ENCODE measurements around the gene SLC9A6.

Gene SLC9A6

DNA sequence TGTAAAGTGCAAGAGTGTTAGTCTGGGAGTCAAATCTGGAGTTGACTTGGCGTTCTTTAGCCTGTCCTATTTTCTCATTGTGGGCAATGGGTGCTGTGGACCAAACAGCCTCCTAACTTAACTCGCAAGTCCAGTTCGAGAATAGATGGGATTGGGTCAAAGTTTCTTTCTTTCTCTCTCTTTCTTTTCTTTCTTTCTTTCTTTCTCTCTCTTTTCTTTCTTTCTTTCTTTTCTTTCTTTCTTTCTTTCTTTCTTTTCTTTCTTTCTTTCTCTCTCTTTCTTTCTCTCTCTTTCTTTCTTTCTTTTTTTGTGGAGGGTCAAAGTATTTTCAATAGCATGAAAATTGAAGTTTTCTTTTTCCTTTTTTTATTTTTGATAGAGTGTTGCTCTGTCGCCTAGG is 3.0 kb downstream of the SLC9A6 start:
- Histone ChIP-seq H3K27me3 (ENCODE audit: low read depth) (no peaks in the 10 kb centered on the region), H3K4me3 (no peak overlapping the region), H3K36me3 (replicated peaks) (no peaks in the 10 kb centered on the region), H3K9me3 (no peaks in the 10 kb centered on the region), H3K4me1 (peaks cover 24% of the 10 kb centered on the region)
- no peak for DNase-seq (ENCODE audit: low spot score in 2 of 2)
- in situ Hi-C loops (cut with MboI; ENCODE audit: low sequenced_read_pairs), result no loop called here

DNA sequence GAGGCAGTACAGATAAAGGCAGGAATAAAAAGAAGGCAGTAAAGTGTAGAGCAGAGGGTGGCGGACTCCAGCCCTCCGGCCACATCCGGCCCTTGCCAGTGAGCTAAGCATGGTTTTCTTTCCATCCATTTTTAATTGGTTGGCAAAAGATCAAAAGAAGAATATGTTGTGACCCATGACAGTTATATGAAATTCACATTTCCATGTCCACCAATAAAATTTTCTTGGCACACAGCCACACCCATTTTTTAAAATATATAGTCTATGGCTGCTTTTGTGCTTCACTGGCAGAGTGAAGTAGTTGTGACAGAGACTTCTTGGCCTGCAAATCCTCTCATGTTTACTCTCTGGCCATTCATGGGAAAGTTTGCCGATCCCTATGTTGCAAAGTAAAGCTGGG is 29.8 kb downstream of the SLC9A6 start:
- no peaks in the 10 kb centered on the region for H3K4me1 ChIP-seq
- H3K4me3 ChIP-seq, result no peak overlapping the region
- DNase-seq (ENCODE audit: low spot score in 2 of 2), result no peak
- H3K27me3 ChIP-seq (ENCODE audit: low read depth), result no peaks in the 10 kb centered on the region
- H3K9me3 ChIP-seq, result no peaks in the 10 kb centered on the region
- H3K36me3 ChIP-seq (replicated peaks), result peaks cover 10% of the 10 kb centered on the region
- in situ Hi-C loops (cut with MboI; ENCODE audit: low sequenced_read_pairs), result no loop called here

DNA sequence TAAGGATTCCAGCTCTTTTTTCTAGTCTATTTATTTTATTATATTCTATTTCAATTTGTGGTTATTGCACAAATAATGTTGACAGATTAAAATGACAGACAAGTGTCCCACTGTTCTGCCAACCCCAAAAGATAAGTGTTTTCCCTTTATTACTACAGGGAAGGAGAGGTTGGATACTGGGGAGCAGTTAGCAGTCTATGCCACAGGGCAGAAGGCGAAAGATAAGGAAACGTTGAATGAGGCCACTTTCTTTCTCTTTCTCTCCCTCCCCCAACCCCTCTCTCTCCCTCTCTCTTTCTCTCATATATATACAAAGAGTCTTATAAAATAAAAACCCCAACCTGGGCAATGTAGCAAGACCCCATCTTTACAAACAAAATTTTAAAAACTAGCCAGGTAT is 31.6 kb downstream of the SLC9A6 start:
- Histone ChIP-seq H3K36me3 (replicated peaks) (0 out of 2 replicates have a peak, but pooled peaks cover 7% of the 10 kb centered on the region), H3K9me3 (no peaks in the 10 kb centered on the region), H3K4me1 (no peaks in the 10 kb centered on the region), H3K4me3 (no peak overlapping the region), H3K27me3 (ENCODE audit: low read depth) (no peaks in the 10 kb centered on the region)
- in situ Hi-C loops (cut with MboI; ENCODE audit: low sequenced_read_pairs), result no loop called here
- DNase-seq (ENCODE audit: low spot score in 2 of 2), result no peak

DNA sequence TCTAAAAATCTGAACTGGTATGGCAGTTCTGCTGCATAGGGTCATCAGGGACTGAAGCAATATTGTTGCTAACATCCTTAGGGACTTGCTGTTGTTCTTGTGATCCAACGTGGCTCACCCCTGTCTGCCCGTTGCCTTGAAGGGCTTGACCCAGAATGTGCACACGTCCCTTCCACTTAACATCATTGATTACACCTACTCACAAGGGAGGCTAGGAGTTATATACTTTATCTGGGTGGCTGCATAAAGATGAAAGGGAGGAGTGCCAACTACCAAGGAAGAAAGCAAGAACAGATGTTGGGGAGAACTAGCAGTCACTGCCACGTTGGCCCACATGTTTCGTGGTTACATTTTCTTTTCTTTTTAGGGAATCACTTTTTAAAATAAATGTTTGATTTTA is 34.0 kb downstream of the SLC9A6 start:
- DNase-seq (ENCODE audit: low spot score in 2 of 2), result no peak
- in situ Hi-C loops (cut with MboI; ENCODE audit: low sequenced_read_pairs), result no loop called here
- Histone ChIP-seq H3K9me3 (no peaks in the 10 kb centered on the region), H3K36me3 (replicated peaks) (peaks cover 16% of the 10 kb centered on the region), H3K4me3 (no peak overlapping the region), H3K27me3 (ENCODE audit: low read depth) (no peaks in the 10 kb centered on the region), H3K4me1 (no peaks in the 10 kb centered on the region)

DNA sequence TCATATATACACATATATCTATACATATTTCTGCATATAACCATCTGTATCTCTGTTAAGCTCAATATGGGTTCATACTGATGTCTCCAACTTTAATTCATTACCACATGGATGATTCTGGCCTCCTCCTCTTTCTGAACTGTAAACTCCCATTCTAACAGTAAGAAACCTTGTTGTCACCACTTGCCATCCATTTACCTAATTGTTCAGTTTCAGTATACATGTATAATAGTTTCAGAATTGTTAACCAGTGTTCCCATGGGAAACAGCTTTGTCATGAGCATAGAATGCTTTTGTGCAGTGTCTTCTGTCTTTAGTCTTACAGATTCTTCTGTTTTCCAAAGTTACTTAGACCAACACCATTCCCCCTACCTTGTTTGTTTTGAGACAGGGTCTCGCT is 35.9 kb downstream of the SLC9A6 start:
- Histone ChIP-seq H3K36me3 (replicated peaks) (peaks cover 22% of the 10 kb centered on the region), H3K27me3 (ENCODE audit: low read depth) (no peaks in the 10 kb centered on the region), H3K4me3 (no peak overlapping the region), H3K4me1 (no peaks in the 10 kb centered on the region), H3K9me3 (no peaks in the 10 kb centered on the region)
- no peak for DNase-seq (ENCODE audit: low spot score in 2 of 2)
- in situ Hi-C loops (cut with MboI; ENCODE audit: low sequenced_read_pairs), result no loop called here

DNA sequence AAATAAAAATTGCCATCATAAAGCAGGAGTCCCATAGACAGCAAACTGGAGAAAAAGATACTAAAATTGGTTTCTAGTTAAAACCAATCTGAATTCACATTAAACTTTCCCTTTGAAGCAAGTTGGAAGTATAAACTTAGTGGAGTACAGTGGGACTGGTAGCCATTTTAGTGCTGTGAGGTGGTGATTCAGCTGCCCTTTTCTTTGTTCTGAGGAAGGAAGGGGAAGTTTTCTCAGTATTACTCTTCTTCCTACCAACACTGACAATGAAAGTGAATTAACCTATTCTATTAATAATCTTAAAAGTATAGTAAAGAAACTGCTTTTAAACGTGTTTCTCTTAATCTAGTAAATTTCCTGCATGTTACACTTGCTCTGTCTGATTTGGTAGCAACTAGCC is 36.7 kb downstream of the SLC9A6 start:
- in situ Hi-C loops (cut with MboI; ENCODE audit: low sequenced_read_pairs), result no loop called here
- H3K27me3 ChIP-seq (ENCODE audit: low read depth), result no peaks in the 10 kb centered on the region
- peaks cover 22% of the 10 kb centered on the region for H3K36me3 ChIP-seq (replicated peaks)
- no peak overlapping the region for H3K4me3 ChIP-seq
- H3K9me3 ChIP-seq, result no peaks in the 10 kb centered on the region
- no peaks in the 10 kb centered on the region for H3K4me1 ChIP-seq
- DNase-seq (ENCODE audit: low spot score in 2 of 2), result no peak

DNA sequence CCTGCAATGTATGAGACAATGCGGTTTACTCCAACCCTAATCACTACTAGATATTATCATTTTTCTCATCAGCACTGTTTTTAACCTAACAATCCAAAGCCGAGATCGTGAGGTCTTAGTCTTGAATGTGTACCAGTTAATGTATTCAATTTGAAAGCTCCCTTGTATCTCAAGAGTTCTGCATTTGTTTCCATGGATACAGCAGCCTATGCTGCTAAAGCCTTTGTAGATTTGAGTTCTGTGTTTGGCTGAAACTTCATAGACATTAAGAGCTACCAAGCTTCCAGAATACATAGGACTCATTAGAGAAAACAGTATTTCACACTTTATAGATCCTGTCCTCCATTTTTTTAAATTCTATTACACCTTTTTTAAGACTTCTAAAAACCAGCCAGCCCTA is 39.9 kb downstream of the SLC9A6 start:
- no peak overlapping the region for H3K4me3 ChIP-seq
- H3K27me3 ChIP-seq (ENCODE audit: low read depth), result no peaks in the 10 kb centered on the region
- no peaks in the 10 kb centered on the region for H3K4me1 ChIP-seq
- no peaks in the 10 kb centered on the region for H3K9me3 ChIP-seq
- in situ Hi-C loops (cut with MboI; ENCODE audit: low sequenced_read_pairs), result loop anchor here (25.0 kb wide), 2 partner anchors 187 to 662 kb away; no protein-coding TSS in a partner anchor
- no peak for DNase-seq (ENCODE audit: low spot score in 2 of 2)
- H3K36me3 ChIP-seq (replicated peaks), result peaks cover 22% of the 10 kb centered on the region

DNA sequence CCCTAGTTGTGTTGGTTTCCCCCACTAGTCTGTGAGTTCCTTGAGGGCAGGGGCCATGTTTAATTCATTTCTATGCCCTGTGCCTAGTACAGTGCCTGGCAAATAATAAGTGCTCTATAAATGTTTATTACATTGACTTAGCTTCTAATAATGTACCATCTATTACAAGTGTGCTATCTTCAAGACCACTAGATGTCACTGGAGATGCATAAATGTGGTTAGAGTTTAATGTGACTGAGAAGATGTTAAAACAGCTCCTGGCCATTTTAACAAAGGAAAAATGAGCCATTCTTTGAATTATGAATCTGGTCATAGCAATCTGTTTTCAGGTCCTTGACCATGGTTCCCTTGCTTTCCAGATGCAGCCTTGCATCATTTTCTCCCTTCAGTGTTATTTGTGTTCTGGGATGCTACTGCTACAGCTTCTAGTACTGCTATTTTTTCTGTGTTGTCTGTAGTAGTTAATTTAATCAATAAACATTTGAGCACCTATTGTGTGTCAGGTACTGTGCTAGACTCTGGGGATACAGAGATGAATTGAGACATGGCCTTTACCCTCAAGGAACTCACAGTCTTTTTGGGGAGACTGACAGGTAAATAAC is 43.2 kb downstream of the SLC9A6 start:
- in situ Hi-C loops (cut with MboI; ENCODE audit: low sequenced_read_pairs), result loop anchor here (25.0 kb wide), 2 partner anchors 184 to 659 kb away; no protein-coding TSS in a partner anchor
- H3K9me3 ChIP-seq, result no peaks in the 10 kb centered on the region
- H3K36me3 ChIP-seq (replicated peaks), result peaks cover 7% of the 10 kb centered on the region; the same call in 1 of the 2 replicates
- H3K27me3 ChIP-seq (ENCODE audit: low read depth), result no peaks in the 10 kb centered on the region
- H3K4me1 ChIP-seq, result no peaks in the 10 kb centered on the region
- no peak overlapping the region for H3K4me3 ChIP-seq
- peak in 1 of 2 experiments; percentile 70 for DNase-seq (ENCODE audit: low spot score in 2 of 2)

DNA sequence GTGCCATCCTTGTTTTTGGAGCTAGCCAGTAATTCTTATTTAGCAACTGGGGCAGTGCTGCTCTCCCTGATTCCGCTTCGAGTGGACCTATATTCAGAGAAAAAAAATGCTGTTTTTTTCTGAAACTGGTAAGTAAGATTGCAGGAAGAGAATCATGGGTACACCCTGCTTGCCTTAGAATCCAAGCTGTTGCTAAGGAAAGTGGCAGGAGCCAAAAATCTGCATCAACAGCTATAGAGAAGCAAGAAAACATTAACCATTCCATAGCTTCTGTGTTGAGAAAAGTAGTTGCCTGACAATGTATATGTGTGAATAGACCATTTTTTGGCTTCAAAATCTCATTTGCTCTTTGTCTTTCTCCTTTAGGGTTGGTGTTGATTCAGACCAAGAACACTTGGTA is 44.5 kb downstream of the SLC9A6 start:
- H3K9me3 ChIP-seq, result no peaks in the 10 kb centered on the region
- DNase-seq (ENCODE audit: low spot score in 2 of 2), result no peak
- no peaks in the 10 kb centered on the region for H3K4me1 ChIP-seq
- no peak overlapping the region for H3K4me3 ChIP-seq
- in situ Hi-C loops (cut with MboI; ENCODE audit: low sequenced_read_pairs), result loop anchor here (25.0 kb wide), 2 partner anchors 183 to 658 kb away; no protein-coding TSS in a partner anchor
- H3K36me3 ChIP-seq (replicated peaks), result peaks cover 3% of the 10 kb centered on the region; the same call in 1 of the 2 replicates
- H3K27me3 ChIP-seq (ENCODE audit: low read depth), result no peaks in the 10 kb centered on the region

DNA sequence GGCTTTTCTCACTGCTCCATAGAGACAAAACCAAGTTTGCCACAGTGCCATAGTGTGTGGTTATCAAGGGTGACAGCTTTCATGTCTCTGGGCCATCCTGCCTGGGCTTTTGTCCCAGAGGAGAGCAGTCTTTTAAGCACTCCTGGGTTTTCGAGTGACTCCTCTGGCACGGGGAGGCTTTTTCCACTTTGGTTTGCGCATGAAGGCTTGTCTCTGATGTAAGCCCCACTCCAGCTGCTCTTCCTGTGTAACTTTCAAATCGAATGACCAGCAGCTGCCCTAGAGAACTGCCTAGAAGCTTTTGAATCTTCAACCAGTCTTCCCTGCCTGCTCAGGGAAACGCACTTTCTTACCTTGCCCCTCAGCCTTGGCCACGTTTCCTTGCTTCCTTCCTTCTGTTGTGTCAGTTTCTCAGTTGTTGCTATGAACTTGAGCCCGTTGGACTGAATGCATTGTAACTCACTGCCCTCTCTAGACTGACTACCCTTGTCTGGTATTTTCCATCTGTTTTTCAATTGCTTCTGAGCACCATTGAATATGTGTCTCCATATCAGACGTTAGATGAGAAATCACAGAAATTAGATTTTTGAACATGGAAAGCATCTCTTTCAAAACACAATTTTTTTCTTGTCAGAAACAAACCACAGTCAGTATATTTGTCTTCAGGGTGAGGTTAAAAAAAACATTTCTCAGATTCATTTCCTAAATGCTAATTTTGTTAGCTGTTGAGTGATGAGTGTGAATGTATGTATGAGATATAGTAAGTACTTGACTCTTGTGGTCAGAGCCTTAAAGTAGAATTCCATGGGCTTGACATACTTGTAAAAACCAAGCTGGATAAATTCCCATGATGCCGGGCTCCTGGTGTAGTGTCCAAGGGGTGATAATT is 45.3 kb downstream of the SLC9A6 start:
- Histone ChIP-seq H3K27me3 (ENCODE audit: low read depth) (no peaks in the 10 kb centered on the region), H3K9me3 (no peaks in the 10 kb centered on the region), H3K4me1 (no peaks in the 10 kb centered on the region), H3K4me3 (no peak overlapping the region), H3K36me3 (replicated peaks) (peaks cover 4% of the 10 kb centered on the region; the same call in 1 of the 2 replicates)
- DNase-seq (ENCODE audit: low spot score in 2 of 2), result no peak
- in situ Hi-C loops (cut with MboI; ENCODE audit: low sequenced_read_pairs), result loop anchor here (25.0 kb wide), 2 partner anchors 182 to 657 kb away; no protein-coding TSS in a partner anchor

DNA sequence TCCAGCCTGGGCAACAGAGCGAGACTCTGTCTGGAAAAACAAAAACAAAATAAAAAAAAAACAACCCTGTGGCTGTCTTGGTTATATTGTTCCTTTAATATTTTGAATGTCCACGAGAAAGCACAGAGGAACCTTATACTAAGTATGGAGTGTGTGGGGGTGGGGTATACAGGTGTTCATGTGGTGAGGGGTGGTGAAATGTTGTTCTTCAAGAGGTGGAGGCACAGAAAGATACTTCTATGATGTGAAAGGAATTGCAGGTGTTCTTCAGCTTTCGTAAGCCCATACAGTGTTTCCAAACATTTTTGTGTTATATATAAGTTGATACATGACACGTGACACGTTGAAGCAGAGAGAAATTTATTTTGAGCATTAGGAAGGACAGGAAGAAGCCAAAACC is 46.4 kb downstream of the SLC9A6 start:
- Histone ChIP-seq H3K4me3 (no peak overlapping the region), H3K36me3 (replicated peaks) (peaks cover 4% of the 10 kb centered on the region; the same call in 1 of the 2 replicates), H3K4me1 (no peaks in the 10 kb centered on the region), H3K27me3 (ENCODE audit: low read depth) (no peaks in the 10 kb centered on the region), H3K9me3 (no peaks in the 10 kb centered on the region)
- in situ Hi-C loops (cut with MboI; ENCODE audit: low sequenced_read_pairs), result loop anchor here (25.0 kb wide), 2 partner anchors 181 to 656 kb away; no protein-coding TSS in a partner anchor
- DNase-seq (ENCODE audit: low spot score in 2 of 2), result no peak

DNA sequence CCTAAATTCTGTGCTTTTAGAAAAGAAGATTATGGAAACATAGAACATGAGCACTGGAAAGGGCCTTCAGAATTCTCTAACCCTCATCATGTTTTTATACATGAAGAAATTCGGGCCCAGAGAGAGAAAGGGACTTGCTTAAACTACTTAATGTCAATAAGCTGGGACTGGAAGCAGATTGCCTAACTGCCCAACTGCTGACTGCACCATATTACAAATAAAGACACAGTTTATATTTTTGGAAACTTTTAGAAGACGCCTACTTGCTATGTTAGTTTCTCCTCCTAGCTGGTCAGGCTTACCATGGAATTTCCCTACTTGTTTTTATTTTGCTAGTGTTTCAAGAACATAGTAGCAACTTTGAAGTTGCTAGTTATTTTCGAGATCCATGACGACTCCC is 47.1 kb downstream of the SLC9A6 start:
- Histone ChIP-seq H3K4me3 (no peak overlapping the region), H3K9me3 (no peaks in the 10 kb centered on the region), H3K36me3 (replicated peaks) (peaks cover 4% of the 10 kb centered on the region; the same call in 1 of the 2 replicates), H3K4me1 (no peaks in the 10 kb centered on the region), H3K27me3 (ENCODE audit: low read depth) (no peaks in the 10 kb centered on the region)
- in situ Hi-C loops (cut with MboI; ENCODE audit: low sequenced_read_pairs), result loop anchor here (25.0 kb wide), 2 partner anchors 180 to 655 kb away; no protein-coding TSS in a partner anchor
- DNase-seq (ENCODE audit: low spot score in 2 of 2), result no peak

DNA sequence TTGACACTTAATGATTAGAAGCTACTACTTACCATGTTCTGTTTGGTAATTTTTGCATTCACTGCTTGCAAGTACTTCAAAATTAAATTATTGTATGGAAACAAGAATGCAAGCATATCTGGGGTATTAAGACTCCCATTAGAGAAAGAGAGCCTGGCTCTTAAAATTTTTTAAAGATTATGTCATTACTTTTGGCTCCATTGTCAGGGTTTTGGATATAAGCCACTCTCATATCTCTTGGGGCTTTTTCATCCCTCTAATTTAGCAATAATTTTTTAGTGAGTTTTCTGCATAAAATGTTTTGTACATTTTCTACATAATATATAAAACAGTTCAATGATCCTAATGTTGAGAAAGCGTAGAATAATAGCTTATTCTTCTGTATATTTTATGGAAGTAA is 49.4 kb downstream of the SLC9A6 start:
- Histone ChIP-seq H3K36me3 (replicated peaks) (peaks cover 4% of the 10 kb centered on the region; the same call in 1 of the 2 replicates), H3K9me3 (no peaks in the 10 kb centered on the region), H3K4me3 (no peak overlapping the region), H3K27me3 (ENCODE audit: low read depth) (no peaks in the 10 kb centered on the region), H3K4me1 (no peaks in the 10 kb centered on the region)
- DNase-seq (ENCODE audit: low spot score in 2 of 2), result no peak
- in situ Hi-C loops (cut with MboI; ENCODE audit: low sequenced_read_pairs), result loop anchor here (25.0 kb wide), 2 partner anchors 178 to 653 kb away; no protein-coding TSS in a partner anchor

DNA sequence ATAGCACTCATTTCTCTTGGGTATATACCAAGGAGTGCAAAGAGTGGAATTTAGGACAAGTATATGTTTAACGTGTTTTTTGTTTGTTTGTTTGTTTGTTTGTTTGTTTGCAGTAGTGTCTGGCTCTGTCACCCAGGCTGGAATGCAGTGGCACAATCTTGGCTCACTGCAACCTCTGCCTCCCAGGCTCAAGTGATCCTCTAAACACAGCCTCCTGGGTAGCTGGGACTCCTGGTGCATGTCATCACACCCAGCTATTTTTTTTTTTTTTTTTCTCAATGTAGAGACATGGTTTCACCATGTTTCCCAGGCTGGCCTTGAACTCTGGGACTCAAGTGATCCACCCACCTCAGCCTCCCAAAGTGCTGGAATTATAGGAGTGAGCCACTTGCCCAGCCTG is 50.4 kb downstream of the SLC9A6 start:
- Histone ChIP-seq H3K4me3 (no peak overlapping the region), H3K36me3 (replicated peaks) (peaks cover 10% of the 10 kb centered on the region), H3K9me3 (no peaks in the 10 kb centered on the region), H3K27me3 (ENCODE audit: low read depth) (no peaks in the 10 kb centered on the region), H3K4me1 (no peaks in the 10 kb centered on the region)
- in situ Hi-C loops (cut with MboI; ENCODE audit: low sequenced_read_pairs), result loop anchor here (25.0 kb wide), 2 partner anchors 177 to 652 kb away; no protein-coding TSS in a partner anchor
- no peak for DNase-seq (ENCODE audit: low spot score in 2 of 2)
